OCI-LY1 (cell line): Measurements from ENCODE around the gene TRAPPC4.
A peak's percentile ranks its signal among the peaks of the same experiment; 100 is the strongest.

Experiments used
- H2AFZ ChIP-seq: fragments of 200-600 bp; sonication (generic), shearing (Covaris generic); 2 replicates; pipeline ENCODE4 v1.6.0; 2014; ENCODE audit warnings: antibody characterized with exemption, mild to moderate bottlenecking, low read length
- H3F3A ChIP-seq: fragments of 200-600 bp; sonication (generic), shearing (Covaris generic); 2 replicates; pipeline ENCODE4 v1.6.0; 2014; ENCODE audit warnings: mild to moderate bottlenecking, antibody characterized with exemption, low read length, moderate library complexity; ENCODE audit not compliant: insufficient read depth
- H3K27ac ChIP-seq: fragments of 200-600 bp; sonication (generic); 2 replicates; pipeline ENCODE4 v1.5.1; 2014; ENCODE audit warnings: low read length, mixed run types, mild to moderate bottlenecking, low read depth; ENCODE audit not compliant: poor library complexity, severe bottlenecking
- H3K27me3 ChIP-seq: fragments of 200-600 bp; sonication (generic); 2 replicates; pipeline ENCODE4 v1.6.0; 2014; ENCODE audit warnings: antibody characterized with exemption, mild to moderate bottlenecking, low read length, moderate library complexity; ENCODE audit not compliant: insufficient read depth
- H3K36me3 ChIP-seq: fragments of 200-600 bp; sonication (generic); 2 replicates; pipeline ENCODE4 v1.6.1; 2014; ENCODE audit warnings: mild to moderate bottlenecking, antibody characterized with exemption, low read length, moderate library complexity, mixed read lengths; ENCODE audit not compliant: insufficient read depth
- H3K4me1 ChIP-seq: fragments of 200-600 bp; sonication (generic); 2 replicates; pipeline ENCODE4 v1.5.1; 2014; ENCODE audit warnings: mild to moderate bottlenecking, low read length, moderate library complexity; ENCODE audit not compliant: insufficient read depth, severe bottlenecking
- H3K4me2 ChIP-seq: fragments of 200-600 bp; sonication (generic), shearing (Covaris generic); 2 replicates; pipeline ENCODE4 v1.6.1; 2014; ENCODE audit warnings: low read length
- H3K4me3 ChIP-seq: fragments of 200-600 bp; sonication (generic); 2 replicates; pipeline ENCODE4 v1.5.1; 2014; ENCODE audit warnings: low read length, low read depth, mild to moderate bottlenecking, mixed read lengths; ENCODE audit not compliant: poor library complexity, severe bottlenecking
- H3K79me2 ChIP-seq: fragments of 200-600 bp; shearing (Covaris generic); 2 replicates; pipeline ENCODE4 v1.6.1; 2016; ENCODE audit warnings: mixed run types, low read length, mixed read lengths; ENCODE audit not compliant: insufficient read depth
- H3K9ac ChIP-seq: fragments of 200-600 bp; sonication (generic), shearing (Covaris generic); 2 replicates; pipeline ENCODE4 v1.6.1; 2014; ENCODE audit warnings: mild to moderate bottlenecking, low read length, mixed read lengths
- H3K9me2 ChIP-seq: fragments of 200-600 bp; sonication (generic), shearing (Covaris generic); 2 replicates; pipeline ENCODE4 v1.6.1; 2014; ENCODE audit warnings: low read depth, mild to moderate bottlenecking, low read length, mixed read lengths
- H3K9me3 ChIP-seq: fragments of 200-600 bp; shearing (Covaris generic); 2 replicates; pipeline ENCODE4 v1.6.1; 2014; ENCODE audit warnings: low read length, mixed read lengths
- H4K20me1 ChIP-seq: fragments of 200-600 bp; sonication (generic), shearing (Covaris generic); 2 replicates; pipeline ENCODE4 v1.6.0; 2016; ENCODE audit warnings: mild to moderate bottlenecking, low read length; ENCODE audit not compliant: insufficient read depth
- EZH2 ChIP-seq: fragments of 200-600 bp; sonication (generic), shearing (Covaris generic); IDR thresholded peaks from 2 replicates; pipeline ENCODE4 v1.8.0; 2017; ENCODE audit warnings: borderline replicate concordance, mixed run types, mild to moderate bottlenecking, antibody characterized with exemption, low read length, moderate library complexity, mixed read lengths
- TF ChIP-seq, protein P1 (sequence below): fragments of 200-600 bp; sonication (generic), shearing (Covaris generic); IDR thresholded peaks from 2 replicates; pipeline ENCODE4 v1.5.1; 2017; ENCODE audit warnings: mild to moderate bottlenecking, antibody characterized with exemption, low read length, moderate library complexity, mixed read lengths

The TRAPPC4 gene

DNA sequence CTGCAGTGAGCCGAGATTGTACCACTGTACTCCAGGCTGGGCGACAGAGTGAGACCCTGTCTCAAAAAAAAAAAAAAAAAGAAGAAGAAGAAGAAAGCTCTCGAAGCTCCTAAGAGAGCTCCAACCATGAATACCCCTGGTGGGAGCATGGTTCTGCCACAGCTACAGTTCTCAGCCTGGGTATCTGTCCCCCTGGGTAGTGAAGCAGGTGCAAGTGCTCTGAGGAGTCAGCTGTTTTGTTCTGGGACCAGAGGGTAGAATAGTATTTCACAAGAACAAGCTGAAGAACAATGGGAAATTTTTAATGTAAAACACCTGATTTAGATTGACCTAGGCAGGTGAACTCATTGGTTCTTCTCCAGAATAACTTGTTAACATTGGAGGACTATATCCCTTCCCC is 42.7 kb downstream of the TRAPPC4 start:
- Histone ChIP-seq H3K9me3 (no peaks in the 10 kb centered on the region), H3K79me2 (peaks cover 3% of the 10 kb centered on the region; the same call in 1 of the 2 replicates), H3K4me1 (peaks cover 24% of the 10 kb centered on the region), H3K36me3 (no peaks in the 10 kb centered on the region), H3K27ac (no peak overlapping the region), H3K9ac (no peak overlapping the region), H3K27me3 (no peaks in the 10 kb centered on the region), H3K4me2 (no peak overlapping the region), H3K9me2 (no peaks in the 10 kb centered on the region), H4K20me1 (no peaks in the 10 kb centered on the region), H3F3A (no peaks in the 10 kb centered on the region), H2AFZ (no peak overlapping the region), H3K4me3 (no peak overlapping the region)
- TF ChIP-seq EZH2, result no peak
- TF ChIP-seq, protein P1, sequence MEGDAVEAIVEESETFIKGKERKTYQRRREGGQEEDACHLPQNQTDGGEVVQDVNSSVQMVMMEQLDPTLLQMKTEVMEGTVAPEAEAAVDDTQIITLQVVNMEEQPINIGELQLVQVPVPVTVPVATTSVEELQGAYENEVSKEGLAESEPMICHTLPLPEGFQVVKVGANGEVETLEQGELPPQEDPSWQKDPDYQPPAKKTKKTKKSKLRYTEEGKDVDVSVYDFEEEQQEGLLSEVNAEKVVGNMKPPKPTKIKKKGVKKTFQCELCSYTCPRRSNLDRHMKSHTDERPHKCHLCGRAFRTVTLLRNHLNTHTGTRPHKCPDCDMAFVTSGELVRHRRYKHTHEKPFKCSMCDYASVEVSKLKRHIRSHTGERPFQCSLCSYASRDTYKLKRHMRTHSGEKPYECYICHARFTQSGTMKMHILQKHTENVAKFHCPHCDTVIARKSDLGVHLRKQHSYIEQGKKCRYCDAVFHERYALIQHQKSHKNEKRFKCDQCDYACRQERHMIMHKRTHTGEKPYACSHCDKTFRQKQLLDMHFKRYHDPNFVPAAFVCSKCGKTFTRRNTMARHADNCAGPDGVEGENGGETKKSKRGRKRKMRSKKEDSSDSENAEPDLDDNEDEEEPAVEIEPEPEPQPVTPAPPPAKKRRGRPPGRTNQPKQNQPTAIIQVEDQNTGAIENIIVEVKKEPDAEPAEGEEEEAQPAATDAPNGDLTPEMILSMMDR, result no peak

DNA sequence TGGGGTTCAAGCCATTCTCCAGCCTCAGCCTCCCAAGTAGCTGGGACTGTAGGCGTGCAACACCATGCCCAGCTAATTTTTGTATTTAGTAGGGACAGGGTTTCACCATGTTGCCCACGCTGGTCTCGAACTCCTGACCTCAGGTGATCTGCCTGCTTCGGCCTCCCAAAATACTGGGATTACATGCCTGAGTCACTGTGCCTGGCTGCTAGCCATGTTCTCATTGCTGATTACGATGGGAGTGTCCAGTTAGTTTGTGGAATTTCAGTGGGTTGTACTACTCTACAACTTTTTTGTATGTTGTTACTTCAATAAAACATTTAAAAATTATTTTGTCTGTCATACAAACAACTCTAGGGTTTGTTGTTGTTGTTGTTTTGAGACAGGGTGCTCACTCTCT is 44.2 kb downstream of the TRAPPC4 start:
- no peaks in the 10 kb centered on the region for H4K20me1 ChIP-seq
- no peak overlapping the region for H3K27ac ChIP-seq
- no peaks in the 10 kb centered on the region for H3K36me3 ChIP-seq
- H3K4me3 ChIP-seq, result no peak overlapping the region
- H3K79me2 ChIP-seq, result peaks cover under 1% of the 10 kb centered on the region; the same call in 1 of the 2 replicates
- H3K4me1 ChIP-seq, result peaks cover 28% of the 10 kb centered on the region
- no peak overlapping the region for H2AFZ ChIP-seq
- TF ChIP-seq, protein P1, result no peak
- TF ChIP-seq EZH2, result no peak
- no peaks in the 10 kb centered on the region for H3K9me2 ChIP-seq
- H3K27me3 ChIP-seq, result no peaks in the 10 kb centered on the region
- no peak overlapping the region for H3K4me2 ChIP-seq
- H3K9me3 ChIP-seq, result no peaks in the 10 kb centered on the region
- no peak overlapping the region for H3K9ac ChIP-seq
- no peaks in the 10 kb centered on the region for H3F3A ChIP-seq

DNA sequence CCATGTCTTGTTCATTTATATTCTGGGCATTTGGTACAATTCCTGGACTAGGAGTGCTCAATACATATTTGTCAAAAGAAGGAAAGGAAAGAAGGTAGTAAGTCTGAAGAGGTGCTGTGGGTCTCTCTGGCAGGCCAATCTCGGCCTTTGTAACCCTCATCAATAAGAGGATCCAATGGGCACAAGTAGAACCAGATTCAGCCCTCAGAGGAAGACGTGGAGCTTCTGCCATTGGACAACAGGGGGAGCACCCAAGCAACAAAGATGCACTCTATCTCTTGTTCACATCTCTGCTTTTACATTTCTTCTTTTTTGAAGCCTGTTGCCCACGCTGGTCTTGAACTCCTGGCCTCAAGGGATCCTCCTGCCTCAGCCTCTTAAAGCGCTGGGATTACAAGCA is 46.8 kb downstream of the TRAPPC4 start:
- no peak overlapping the region for H3K4me2 ChIP-seq
- no peaks in the 10 kb centered on the region for H3F3A ChIP-seq
- peaks cover 39% of the 10 kb centered on the region for H3K4me1 ChIP-seq
- H3K79me2 ChIP-seq, result peaks cover 6% of the 10 kb centered on the region; the same call in 1 of the 2 replicates
- no peak for TF ChIP-seq EZH2
- TF ChIP-seq, protein P1, result peak; percentile 58
- no peaks in the 10 kb centered on the region for H3K9me3 ChIP-seq
- no peak overlapping the region for H3K27ac ChIP-seq
- no peaks in the 10 kb centered on the region for H3K27me3 ChIP-seq
- peaks cover 3% of the 10 kb centered on the region; the same call in 1 of the 2 replicates for H3K36me3 ChIP-seq
- H3K9ac ChIP-seq, result no peak overlapping the region
- no peak overlapping the region for H2AFZ ChIP-seq
- H3K4me3 ChIP-seq, result no peak overlapping the region
- H4K20me1 ChIP-seq, result no peaks in the 10 kb centered on the region
- H3K9me2 ChIP-seq, result no peaks in the 10 kb centered on the region
